ENCODE data around the gene ZGLP1. TPM values are rescaled to one million over a fixed set of nuclear protein-coding genes. Genes with fewer than 3 reads are reported as not detected.

The ZGLP1 gene
- total RNA-seq, 2 donors from 2014 or later = 0.90 TPM; not detected in 1

- TF ChIP-seq, protein P1, sequence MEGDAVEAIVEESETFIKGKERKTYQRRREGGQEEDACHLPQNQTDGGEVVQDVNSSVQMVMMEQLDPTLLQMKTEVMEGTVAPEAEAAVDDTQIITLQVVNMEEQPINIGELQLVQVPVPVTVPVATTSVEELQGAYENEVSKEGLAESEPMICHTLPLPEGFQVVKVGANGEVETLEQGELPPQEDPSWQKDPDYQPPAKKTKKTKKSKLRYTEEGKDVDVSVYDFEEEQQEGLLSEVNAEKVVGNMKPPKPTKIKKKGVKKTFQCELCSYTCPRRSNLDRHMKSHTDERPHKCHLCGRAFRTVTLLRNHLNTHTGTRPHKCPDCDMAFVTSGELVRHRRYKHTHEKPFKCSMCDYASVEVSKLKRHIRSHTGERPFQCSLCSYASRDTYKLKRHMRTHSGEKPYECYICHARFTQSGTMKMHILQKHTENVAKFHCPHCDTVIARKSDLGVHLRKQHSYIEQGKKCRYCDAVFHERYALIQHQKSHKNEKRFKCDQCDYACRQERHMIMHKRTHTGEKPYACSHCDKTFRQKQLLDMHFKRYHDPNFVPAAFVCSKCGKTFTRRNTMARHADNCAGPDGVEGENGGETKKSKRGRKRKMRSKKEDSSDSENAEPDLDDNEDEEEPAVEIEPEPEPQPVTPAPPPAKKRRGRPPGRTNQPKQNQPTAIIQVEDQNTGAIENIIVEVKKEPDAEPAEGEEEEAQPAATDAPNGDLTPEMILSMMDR (IDR thresholded peaks at IDR 0.05) = no peak
- peaks cover 55% of the 10 kb centered on the region for H3K36me3 ChIP-seq
- no peak overlapping the region for H3K27ac ChIP-seq
Measured at GRCh38 chr19:10256551-10256950, 53.1 kb downstream of the ZGLP1 start.

GRCh38 chr19:10255358-10255757 lies 54.3 kb downstream of the ZGLP1 start:
- no peak for DNase-seq (ENCODE audit: low spot score)
- TF ChIP-seq, protein P1 (IDR thresholded peaks at IDR 0.05) = no peak
- peaks cover 0 to 14% of the 10 kb centered on the region in 2 donors for H3K4me1 ChIP-seq
- H3K36me3 ChIP-seq = peaks cover 55% of the 10 kb centered on the region
- no peak overlapping the region for H3K27ac ChIP-seq
- H3K27me3 ChIP-seq = no peaks in the 10 kb centered on the region
- H3K4me3 ChIP-seq = no peak overlapping the region
- no peaks in the 10 kb centered on the region for H3K9me3 ChIP-seq

More at GRCh38 chr19:10256551-10256950, 53.1 kb downstream of the ZGLP1 start:
- DNase-seq (ENCODE audit: low spot score) = no peak
- Histone ChIP-seq H3K4me1 (peaks cover 0 to 14% of the 10 kb centered on the region in 2 donors), H3K27me3 (no peaks in the 10 kb centered on the region), H3K9me3 (no peaks in the 10 kb centered on the region), H3K4me3 (no peak overlapping the region)

Other genes with a start within 250 kb of the ZGLP1 start
- gene SHFL, start 223.5 kb downstream of the ZGLP1 start, total RNA-seq = 10 to 100 TPM; 11.6 to 16.8 TPM
- gene ANGPTL6, start 207.1 kb downstream of the ZGLP1 start, total RNA-seq = under 1 TPM in 1 of 2 donors, not detected in 1; 0.31 TPM
- 10 to 100 TPM; 12.7 to 23.2 TPM for gene PPAN, start 203.5 kb downstream of the ZGLP1 start, total RNA-seq
- 1 to 10 TPM in 1 of 2 donors, under 1 TPM in 1; 0.30 to 3.9 TPM for gene P2RY11, start 198.1 kb downstream of the ZGLP1 start, total RNA-seq
- gene EIF3G, start 189.9 kb downstream of the ZGLP1 start, total RNA-seq = 100 to 1,000 TPM; 163 to 240 TPM
- gene DNMT1, start 114.9 kb downstream of the ZGLP1 start, total RNA-seq = 10 to 100 TPM; 17.2 to 27.7 TPM
- gene S1PR2, start 78.5 kb downstream of the ZGLP1 start, total RNA-seq = 10 to 100 TPM in 1 of 2 donors, 1 to 10 TPM in 1; 4.3 to 14.7 TPM
- 10 to 100 TPM; 75.9 to 86.3 TPM for gene MRPL4, start 57.6 kb downstream of the ZGLP1 start, total RNA-seq
- 10 to 100 TPM; 15.2 to 24.4 TPM for gene ICAM1, start 38.7 kb downstream of the ZGLP1 start, total RNA-seq
- under 1 TPM in 1 of 2 donors, not detected in 1; 0.55 TPM for gene ICAM4, start 22.9 kb downstream of the ZGLP1 start, total RNA-seq
- 1 to 10 TPM in 1 of 2 donors, under 1 TPM in 1; 0.22 to 1.7 TPM for gene ICAM5, start 19.9 kb downstream of the ZGLP1 start, total RNA-seq
- gene FDX2, start 6.2 kb upstream of the ZGLP1 start, total RNA-seq = 10 to 100 TPM; 12.5 to 20.4 TPM
- 10 to 100 TPM; 14.8 to 24.8 TPM for gene RAVER1, start 23.7 kb upstream of the ZGLP1 start, total RNA-seq
- gene ICAM3, start 29.8 kb upstream of the ZGLP1 start, total RNA-seq = 1 to 10 TPM; 5.3 to 7.1 TPM
- gene TYK2, start 70.8 kb upstream of the ZGLP1 start, total RNA-seq = 10 to 100 TPM; 31.7 to 58.8 TPM
- 100 to 1,000 TPM; 130 to 131 TPM for gene CDC37, start 93.7 kb upstream of the ZGLP1 start, total RNA-seq
- gene PDE4A, start 110.7 kb upstream of the ZGLP1 start, total RNA-seq = 1 to 10 TPM; 9.4 to 9.9 TPM
- gene KEAP1, start 193.5 kb upstream of the ZGLP1 start, total RNA-seq = 10 to 100 TPM; 52.1 to 64.9 TPM
- gene S1PR5, start 207.6 kb upstream of the ZGLP1 start, total RNA-seq = under 1 TPM; 0.12 to 0.59 TPM
- gene ATG4D, start 234.1 kb upstream of the ZGLP1 start, total RNA-seq = 10 to 100 TPM; 47.1 to 61.2 TPM

Data from right atrium auricular region (tissue), 2 donors.